Stimulated activated CD8-positive, alpha-beta memory T cell treated with anti-CD3 and anti-CD28 coated beads, Interleukin-4, amount 100 ng/mL, for 4 hours (primary cell): ENCODE data around the gene SPTLC1.
"Not testable (repeated sequence)": the region's sequence is repeated elsewhere in the genome, so short reads cannot be mapped to it uniquely, and the experiment has no call there.

ENCODE experiments used
- DNase-seq, 2 donors: peaks; one replicate each; pipeline ENCODE4 v3.0.0-alpha.2; 2020; ENCODE audit warnings: low read depth in 2 of 2, low spot score in 1 of 2

The SPTLC1 gene, protein sequence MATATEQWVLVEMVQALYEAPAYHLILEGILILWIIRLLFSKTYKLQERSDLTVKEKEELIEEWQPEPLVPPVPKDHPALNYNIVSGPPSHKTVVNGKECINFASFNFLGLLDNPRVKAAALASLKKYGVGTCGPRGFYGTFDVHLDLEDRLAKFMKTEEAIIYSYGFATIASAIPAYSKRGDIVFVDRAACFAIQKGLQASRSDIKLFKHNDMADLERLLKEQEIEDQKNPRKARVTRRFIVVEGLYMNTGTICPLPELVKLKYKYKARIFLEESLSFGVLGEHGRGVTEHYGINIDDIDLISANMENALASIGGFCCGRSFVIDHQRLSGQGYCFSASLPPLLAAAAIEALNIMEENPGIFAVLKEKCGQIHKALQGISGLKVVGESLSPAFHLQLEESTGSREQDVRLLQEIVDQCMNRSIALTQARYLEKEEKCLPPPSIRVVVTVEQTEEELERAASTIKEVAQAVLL

DNA sequence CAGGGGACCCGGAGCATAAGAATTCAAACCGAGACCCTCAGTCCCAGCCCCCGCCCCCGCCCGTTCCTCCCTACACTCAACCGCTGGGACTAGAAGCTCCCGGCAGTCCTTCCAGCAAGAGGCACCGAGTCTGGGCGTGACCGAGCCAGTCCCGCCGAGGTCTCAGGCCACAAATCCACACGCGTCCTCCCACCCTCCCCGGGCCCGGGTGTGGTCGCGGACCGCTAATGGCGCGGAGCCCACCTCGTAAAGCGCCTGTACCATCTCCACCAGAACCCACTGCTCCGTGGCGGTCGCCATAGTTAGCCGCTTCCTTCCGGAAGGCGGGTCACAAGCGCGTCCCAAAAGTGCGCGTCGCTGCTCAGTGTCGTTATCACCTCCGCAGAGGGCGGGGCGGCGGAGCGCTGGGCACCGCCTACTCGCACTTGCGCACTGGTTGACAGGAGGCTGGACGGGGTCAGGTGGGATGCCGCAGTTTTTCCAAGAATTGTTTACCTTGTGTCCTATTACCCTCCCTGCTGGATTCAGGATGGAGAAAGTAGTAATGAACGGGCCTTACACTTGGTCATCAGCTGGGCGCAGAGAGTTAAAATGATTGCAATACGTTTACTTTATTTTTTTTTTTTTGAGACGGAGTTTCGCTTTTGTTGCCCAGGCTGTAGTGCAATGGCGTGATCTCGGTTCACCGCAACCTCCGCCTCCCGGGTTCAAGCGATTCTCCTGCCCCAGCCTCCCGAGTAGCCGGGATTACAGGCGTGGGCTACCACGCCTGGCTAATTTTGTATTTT lies at the start of gene SPTLC1:
TSS of gene SPTLC1 (minus strand) at position 343 of the 788 bp plus-strand sequence. CDS start at position 300, 43 bp downstream.
- peak; percentile 83 to 90 for DNase-seq

DNA sequence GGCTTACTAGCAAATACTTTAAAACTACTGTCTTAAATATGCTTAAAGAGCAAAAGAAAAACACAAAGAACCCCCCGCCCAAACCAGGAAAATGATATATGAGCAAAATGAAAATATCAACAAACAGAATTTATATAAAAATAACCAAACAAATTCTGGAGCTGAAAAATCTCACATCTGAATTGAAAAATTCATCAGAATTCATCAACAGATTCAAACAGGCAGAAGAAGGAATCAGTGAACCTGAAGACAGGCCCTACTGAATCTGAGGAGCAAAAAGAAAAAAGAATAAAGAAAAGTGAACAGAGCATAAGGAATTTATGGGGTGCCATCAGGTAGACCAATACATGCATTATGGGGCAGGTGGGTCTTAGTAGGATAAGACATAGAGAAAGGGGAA lies 49.8 kb upstream of the SPTLC1 start:
- DNase-seq = no peak

DNA sequence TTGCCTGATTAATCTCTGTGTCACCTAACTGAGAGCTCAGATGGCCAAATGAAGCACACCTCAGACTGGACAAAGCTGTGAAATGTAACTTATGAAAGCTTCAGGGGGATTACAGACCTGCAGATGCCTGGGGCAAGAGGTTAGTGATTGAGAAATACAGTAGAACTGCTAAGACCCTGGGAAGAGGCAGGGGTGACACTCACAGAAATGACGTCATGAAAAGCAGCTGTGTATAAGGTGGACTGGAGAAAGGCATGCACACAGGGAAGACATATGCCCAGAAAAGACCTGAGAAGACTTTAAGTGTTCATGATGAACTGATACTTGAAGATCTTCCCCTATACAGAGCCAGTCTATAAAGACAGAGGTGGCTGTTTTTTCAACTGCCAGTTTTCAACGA lies 49.3 kb upstream of the SPTLC1 start:
- no peak for DNase-seq

- DNase-seq = no peak
Measured at GRCh38 chr9:92163276-92163675, 48.1 kb upstream of the SPTLC1 start.

GRCh38 chr9:92160786-92161185 lies 45.6 kb upstream of the SPTLC1 start:
- no peak for DNase-seq

DNA sequence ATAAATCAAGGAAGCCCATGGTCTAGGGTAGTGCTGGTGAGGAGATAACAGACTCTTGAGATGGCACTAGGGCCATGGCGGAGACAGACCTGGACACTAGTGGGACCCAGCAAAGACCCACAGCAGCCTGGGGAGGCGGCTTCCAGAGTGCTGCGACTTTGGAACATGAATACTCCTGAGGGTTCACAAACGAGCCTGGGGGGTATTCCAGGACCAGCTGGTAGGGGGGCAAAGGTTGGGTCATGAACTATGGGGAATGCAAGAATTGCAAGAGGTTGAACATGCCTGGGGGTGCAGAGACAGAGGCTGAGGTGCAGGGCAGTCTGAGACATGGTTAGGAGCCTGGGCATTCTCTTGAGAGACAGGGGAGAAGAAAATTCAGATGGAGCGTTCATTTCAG lies 43.8 kb upstream of the SPTLC1 start:
- no peak for DNase-seq

- DNase-seq = no peak
Measured at GRCh38 chr9:92158097-92158601, 42.9 kb upstream of the SPTLC1 start.

DNA sequence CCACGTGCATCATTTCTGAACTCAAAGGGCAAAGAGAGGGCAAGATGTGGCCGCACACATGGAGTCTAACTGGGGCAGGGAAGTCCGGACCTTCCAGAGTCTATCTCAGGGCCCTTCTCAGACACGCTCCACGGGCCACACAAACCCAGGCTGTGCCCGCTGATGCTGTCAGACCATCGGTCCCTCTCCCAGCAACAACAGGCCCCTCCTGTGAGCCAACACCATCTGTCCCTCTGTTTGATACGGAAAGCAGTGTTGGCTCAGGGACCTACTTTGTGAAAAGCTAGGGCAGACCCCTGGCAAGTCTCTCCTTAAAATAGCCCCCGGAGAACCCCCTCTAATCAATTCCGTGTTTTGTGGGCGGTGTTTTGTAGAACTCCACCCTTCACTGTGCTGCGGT lies 40.5 kb upstream of the SPTLC1 start:
- DNase-seq = not testable (repeated sequence)

DNA sequence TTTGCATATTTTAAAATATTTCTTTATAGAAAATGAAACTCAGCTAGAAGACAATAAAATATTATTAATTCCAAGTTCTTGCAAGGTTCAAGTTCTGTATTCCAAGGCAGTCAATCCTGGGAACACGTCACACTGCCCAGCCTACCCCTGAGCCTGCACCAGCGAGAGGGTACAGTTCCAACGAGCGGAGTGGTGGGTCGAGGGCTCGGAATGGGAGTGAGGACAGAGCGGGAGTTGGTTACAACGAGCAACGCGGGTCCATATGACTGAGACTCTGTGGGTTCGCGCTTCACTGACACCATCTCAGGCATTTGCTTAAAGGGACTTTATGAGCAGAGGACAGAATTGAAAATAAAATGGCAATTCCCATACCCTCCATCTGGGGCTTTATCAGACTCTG lies 40.0 kb upstream of the SPTLC1 start:
- no peak for DNase-seq

DNA sequence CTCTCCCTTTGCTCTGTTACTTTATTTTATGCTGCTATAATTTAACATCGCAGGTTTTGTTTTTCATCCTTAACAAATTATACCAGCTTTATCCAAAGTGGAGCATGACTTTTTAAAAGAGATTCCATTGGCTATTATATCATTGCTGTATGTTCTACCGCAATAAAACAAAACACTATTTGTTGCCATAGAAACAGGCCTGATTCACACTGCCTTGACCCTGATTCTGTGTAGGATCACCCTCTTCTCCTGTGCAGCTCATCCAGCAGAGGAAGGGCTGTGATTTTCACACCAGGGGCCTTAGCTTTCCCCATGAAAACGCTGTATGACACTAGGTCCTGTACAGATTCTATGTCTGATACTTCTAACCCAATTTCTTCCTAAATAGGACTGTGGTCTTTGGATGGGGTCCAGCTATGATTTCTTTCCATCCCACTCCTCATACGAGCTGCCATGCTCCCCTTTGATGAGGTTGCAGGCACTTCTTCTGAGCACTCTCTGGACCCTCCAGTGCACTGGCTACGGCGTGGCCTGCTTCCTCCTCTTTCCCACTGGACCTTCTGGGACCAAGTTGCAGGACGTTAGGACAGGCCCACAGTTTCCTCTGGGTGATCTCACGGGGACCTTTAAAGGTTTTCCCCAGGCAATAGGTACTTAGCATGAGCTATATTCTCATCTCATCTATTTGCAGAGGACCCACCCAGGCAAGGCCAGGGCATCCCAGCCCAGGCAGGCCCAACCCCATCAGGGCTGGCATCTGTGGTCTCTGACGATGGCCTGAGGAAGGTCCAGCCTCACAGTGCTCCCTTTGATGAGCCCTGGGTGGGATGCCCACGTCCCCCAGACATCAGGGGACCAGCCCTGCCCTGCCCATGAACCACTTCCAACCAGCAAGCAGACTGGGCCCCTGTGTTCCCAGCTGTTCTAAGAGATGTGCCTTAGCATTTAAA lies 38.5 kb upstream of the SPTLC1 start:
- DNase-seq = not testable (repeated sequence)

- DNase-seq = no peak
Measured at GRCh38 chr9:92151691-92152393, 36.6 kb upstream of the SPTLC1 start.

- not testable (repeated sequence) for DNase-seq
Measured at GRCh38 chr9:92150501-92151470, 35.6 kb upstream of the SPTLC1 start.

DNA sequence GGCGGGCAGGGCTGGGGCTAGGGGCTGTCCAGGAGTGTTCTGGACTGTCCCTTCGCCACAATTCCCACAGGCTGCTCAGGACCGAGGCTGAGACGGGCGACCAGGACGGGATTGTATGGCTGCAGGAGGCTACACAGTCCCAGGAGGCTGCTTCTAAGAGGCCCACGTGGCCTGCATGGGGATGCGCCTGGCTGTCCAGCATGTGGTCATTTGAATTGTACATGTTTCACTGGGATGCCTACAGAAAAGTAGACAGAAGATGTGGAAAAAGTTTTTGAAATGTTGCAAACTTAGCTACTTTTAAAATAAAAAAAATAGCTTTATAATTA lies 32.6 kb upstream of the SPTLC1 start:
- DNase-seq = no peak

- DNase-seq = no peak
Measured at GRCh38 chr9:92147030-92147851, 32.0 kb upstream of the SPTLC1 start.

DNA sequence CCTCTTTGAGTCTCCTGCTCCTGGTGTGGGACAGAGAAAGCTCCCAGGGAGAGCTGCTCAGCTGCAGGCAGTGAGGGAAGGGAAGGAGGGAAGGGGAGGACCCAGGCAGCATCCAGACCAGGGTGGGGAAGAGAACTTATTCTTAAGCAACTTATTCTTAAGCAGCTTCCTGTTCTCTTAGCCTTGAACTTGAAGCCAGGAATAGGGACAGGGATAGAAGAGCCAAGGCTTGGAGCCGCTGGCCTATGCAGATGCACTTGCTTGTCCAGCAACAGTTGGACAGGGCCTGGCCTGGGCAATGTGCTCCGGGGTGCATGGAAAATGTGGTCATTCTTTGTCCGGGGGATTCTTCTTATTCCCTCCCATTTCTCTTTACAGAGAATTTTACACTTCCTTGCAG lies 31.4 kb upstream of the SPTLC1 start:
- DNase-seq = no peak

GRCh38 chr9:92145784-92146183 lies 30.6 kb upstream of the SPTLC1 start:
- not testable (repeated sequence) for DNase-seq

GRCh38 chr9:92142329-92142728 lies 27.1 kb upstream of the SPTLC1 start:
- no peak for DNase-seq
